ENCODE results near the gene SNX13.

Gene SNX13

DNA sequence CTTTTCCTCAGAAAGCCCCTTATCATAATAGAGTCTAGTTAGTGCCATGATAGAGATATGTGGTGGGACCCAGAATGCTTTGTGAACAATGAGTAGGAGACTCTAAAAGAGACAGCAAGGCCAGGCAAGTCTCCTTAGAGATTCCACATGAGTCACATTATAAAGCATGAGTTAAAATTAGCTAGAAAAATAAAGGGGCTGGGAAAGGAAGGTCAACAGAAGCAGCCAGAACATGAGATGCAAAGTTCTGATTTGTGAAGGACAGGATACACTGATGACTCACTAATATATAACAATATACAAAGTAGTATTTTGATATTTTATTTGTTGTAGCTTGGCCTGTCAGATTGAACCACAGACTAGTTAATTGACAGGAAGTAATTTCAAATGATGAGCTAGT, 25.3 kb upstream of the SNX13 start:
- TF ChIP-seq, protein P1, sequence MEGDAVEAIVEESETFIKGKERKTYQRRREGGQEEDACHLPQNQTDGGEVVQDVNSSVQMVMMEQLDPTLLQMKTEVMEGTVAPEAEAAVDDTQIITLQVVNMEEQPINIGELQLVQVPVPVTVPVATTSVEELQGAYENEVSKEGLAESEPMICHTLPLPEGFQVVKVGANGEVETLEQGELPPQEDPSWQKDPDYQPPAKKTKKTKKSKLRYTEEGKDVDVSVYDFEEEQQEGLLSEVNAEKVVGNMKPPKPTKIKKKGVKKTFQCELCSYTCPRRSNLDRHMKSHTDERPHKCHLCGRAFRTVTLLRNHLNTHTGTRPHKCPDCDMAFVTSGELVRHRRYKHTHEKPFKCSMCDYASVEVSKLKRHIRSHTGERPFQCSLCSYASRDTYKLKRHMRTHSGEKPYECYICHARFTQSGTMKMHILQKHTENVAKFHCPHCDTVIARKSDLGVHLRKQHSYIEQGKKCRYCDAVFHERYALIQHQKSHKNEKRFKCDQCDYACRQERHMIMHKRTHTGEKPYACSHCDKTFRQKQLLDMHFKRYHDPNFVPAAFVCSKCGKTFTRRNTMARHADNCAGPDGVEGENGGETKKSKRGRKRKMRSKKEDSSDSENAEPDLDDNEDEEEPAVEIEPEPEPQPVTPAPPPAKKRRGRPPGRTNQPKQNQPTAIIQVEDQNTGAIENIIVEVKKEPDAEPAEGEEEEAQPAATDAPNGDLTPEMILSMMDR (IDR thresholded peaks at IDR 0.05; ENCODE audit: insufficient read depth, missing control alignments): no peak
- FAIRE-seq (no peak), DNase-seq (ENCODE audit: insufficient read length, low spot score) (no peak)

DNA sequence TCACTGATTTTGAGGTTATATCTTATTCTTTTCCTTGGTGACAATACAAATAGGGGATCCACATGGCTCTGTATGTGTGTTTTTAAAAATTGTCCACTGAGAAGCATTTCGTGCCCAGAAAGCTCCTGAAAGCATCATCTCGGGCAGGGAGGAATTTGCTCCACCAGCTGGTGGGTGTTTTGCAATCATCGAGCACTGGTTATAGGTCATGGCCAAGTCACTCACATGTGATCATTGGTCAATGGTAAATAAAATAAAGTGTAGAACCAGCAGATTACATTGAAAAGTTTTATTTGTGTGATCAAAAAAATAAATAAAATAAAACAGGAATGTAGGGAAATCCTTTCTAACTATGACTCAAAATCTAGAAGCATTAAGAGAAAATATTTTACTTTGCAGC, 23.0 kb upstream of the SNX13 start:
- FAIRE-seq (no peak), DNase-seq (ENCODE audit: insufficient read length, low spot score) (no peak)
- TF ChIP-seq, protein P1 (IDR thresholded peaks at IDR 0.05; ENCODE audit: insufficient read depth, missing control alignments): no peak

DNA sequence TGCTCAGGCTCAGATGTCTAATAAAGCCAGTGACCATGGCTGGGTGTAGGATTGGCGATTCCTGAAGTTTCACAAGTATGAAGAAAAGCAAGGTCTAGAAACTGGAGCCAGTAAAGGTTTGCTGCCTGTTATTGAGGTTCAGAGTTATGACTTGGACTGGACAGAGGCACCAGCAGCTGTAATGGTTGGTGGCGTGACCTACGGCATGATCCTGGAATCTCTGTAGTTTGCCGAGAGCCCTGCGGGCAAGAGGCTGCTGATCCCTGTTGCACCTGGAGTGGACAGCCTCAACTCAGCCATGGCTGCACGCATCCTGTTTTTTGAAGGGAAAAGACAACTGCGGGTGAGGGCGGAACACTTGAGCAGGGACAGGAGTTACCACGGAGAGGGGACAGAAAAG, 22.4 kb upstream of the SNX13 start:
- TF ChIP-seq, protein P1 (IDR thresholded peaks at IDR 0.05; ENCODE audit: insufficient read depth, missing control alignments): no peak
- FAIRE-seq: no peak

DNA sequence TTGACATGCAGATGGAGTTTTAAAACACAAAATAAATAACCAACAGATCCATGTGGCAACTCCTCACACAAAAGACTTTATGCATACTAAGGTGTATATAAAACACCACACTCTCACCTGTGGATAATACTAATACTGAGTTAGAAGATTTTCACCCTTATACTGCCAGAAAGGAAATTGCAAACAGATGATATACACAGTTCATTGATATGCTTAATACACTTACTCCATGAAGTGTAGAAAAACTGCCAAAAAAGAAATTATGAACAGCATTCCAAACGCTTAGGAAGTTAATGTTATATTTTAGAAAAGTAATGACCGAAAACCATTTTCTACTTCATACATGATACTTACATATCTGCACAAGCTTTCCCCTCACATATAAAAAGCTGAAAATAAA, 17.6 kb upstream of the SNX13 start:
- TF ChIP-seq, protein P1 (IDR thresholded peaks at IDR 0.05; ENCODE audit: insufficient read depth, missing control alignments): no peak
- FAIRE-seq: no peak
- no peak for DNase-seq (ENCODE audit: insufficient read length, low spot score)

More for the DNA sequence above, 22.4 kb upstream of the SNX13 start:
- no peak for DNase-seq (ENCODE audit: insufficient read length, low spot score)

DNA sequence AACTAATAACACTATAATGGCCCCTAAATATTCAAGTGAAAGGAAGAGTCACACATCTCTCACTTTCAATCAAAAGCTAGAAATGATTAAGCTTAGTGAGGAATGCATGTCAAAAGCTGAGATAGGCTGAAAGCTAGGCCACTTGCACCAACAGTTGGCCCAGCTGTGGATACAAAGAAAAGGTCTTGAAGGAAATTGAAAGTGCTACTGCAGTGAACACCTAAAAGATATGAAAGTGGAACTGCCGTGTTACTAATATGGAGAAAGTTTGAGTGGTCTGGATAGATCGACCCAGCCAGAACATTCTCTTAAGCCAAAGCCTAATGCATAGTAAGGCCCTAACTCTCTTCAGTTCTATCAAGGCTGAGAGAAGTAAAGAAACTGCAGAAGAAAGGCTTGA, 12.1 kb upstream of the SNX13 start:
- DNase-seq (ENCODE audit: insufficient read length, low spot score): no peak
- FAIRE-seq: no peak

DNA sequence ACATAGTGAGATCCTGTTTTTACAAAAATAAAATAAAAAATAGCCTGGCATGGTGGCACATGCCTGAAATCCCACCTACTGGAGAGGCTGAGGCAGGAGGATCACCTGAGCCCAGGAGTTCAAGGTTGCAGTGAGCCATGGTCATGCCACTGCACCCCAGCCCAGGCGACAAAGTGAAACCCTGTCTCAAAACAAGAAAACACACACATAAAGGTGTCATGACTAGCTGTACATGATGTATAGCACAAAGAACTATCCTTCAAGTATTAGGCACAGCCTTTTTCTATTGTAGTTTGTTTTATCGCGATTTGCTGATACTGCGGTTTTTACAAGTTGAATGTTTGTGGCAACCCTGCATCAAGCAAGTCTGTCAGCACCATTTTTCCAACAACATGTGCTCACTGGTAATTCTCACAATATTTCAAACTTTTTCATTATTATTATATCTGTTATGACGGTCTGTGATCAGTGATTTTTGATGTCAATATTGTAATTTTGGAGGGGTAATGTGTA, 11.5 kb upstream of the SNX13 start:
- TF ChIP-seq, protein P1 (IDR thresholded peaks at IDR 0.05; ENCODE audit: insufficient read depth, missing control alignments): no peak
- DNase-seq (ENCODE audit: insufficient read length, low spot score): no peak
- FAIRE-seq: no peak

More for the DNA sequence above, 12.1 kb upstream of the SNX13 start:
- TF ChIP-seq, protein P1 (IDR thresholded peaks at IDR 0.05; ENCODE audit: insufficient read depth, missing control alignments): no peak

DNA sequence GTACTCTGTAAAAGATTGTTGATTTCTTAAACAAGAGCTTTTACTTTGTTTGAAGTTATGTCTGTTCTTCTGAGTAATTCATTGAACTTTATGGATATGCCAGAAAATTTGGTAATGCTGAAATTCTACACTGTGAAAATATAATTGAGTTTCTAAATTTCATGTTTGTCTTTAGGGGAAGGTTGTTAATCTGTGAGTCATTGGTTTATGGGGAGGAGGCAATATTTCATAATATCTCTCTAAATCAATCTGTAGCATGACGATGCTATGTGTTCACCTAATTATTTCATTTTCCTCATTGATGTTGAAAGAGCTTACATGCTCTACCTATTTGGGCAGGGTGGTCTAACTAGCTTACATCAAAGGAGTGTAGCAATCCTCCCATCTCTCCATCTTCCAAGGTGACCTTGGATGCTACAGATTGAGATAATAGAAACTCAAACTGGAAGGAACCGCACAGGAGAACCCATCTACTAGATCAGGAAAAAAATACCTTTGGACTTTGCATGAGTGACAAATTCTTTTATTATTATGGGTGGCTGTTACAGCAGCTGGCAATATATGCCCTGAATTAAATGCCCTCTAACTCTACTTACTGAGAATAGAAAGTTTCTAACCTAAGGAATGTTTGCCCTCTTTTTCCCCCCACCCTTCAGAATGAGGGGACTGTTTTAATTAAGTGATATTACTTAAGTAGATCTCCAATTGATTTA, 8.4 kb upstream of the SNX13 start:
- DNase-seq (ENCODE audit: insufficient read length, low spot score) (no peak), FAIRE-seq (no peak)
- TF ChIP-seq, protein P1 (IDR thresholded peaks at IDR 0.05; ENCODE audit: insufficient read depth, missing control alignments): no peak

Measured in D721Med (cell line).